GM12878 (cell line): ENCODE data around the gene ERN2. TPM values are rescaled to one million over a fixed set of nuclear protein-coding genes. Genes with fewer than 3 reads are reported as not detected.

Experiments
- BCL11A ChIP-seq: IDR thresholded peaks from 2 replicates; pipeline ENCODE4 v1.6.1; 2011; ENCODE audit warnings: low read depth, low read length
- BHLHE40 ChIP-seq, 2 experiments: fragments of 450-650 bp in 1 of 2; IDR thresholded peaks; 2 replicates each; pipeline ENCODE4 v1.6.1; 2011 to 2017; ENCODE audit warnings: low read depth in 2 of 2, borderline replicate concordance in 1 of 2, improper control_type of control experiment in 1 of 2, low read length in 1 of 2, mild to moderate bottlenecking in 1 of 2
- BMI1 ChIP-seq: fragments of 450-650 bp; IDR thresholded peaks from 2 replicates; pipeline ENCODE4 v1.6.1; 2016; ENCODE audit warnings: mild to moderate bottlenecking, moderate library complexity, borderline replicate concordance
- CBX3 ChIP-seq: fragments of 200-600 bp; sonication (generic); IDR thresholded peaks from 2 replicates; pipeline ENCODE4 v1.6.1; 2016; ENCODE audit warnings: low read depth, borderline replicate concordance
- CEBPB ChIP-seq, 2 experiments: fragments of 150-350 bp in 1 of 2; IDR thresholded peaks; 2 replicates each; pipeline ENCODE4 v1.6.1; 2012 to 2014; ENCODE audit warnings: low read depth in 2 of 2, low read length in 2 of 2, borderline replicate concordance in 1 of 2, inconsistent platforms in 1 of 2
- GABPA ChIP-seq: IDR thresholded peaks from 2 replicates; pipeline ENCODE4 v1.6.1; 2014; ENCODE audit warnings: antibody characterized with exemption, low read depth, mild to moderate bottlenecking, inconsistent platforms
- LARP7 ChIP-seq: fragments of 450-650 bp; IDR thresholded peaks from 2 replicates; pipeline ENCODE4 v1.6.1; 2017; ENCODE audit warnings: mild to moderate bottlenecking
- MEF2A ChIP-seq: IDR thresholded peaks from 2 replicates; pipeline ENCODE4 v1.6.1; 2011; ENCODE audit warnings: low read depth, mild to moderate bottlenecking, low read length, moderate library complexity; ENCODE audit not compliant: insufficient read depth
- NBN ChIP-seq: fragments of 450-650 bp; IDR thresholded peaks from 2 replicates; pipeline ENCODE4 v1.6.1; 2016
- PML ChIP-seq: IDR thresholded peaks from 2 replicates; pipeline ENCODE4 v1.6.1; 2012; ENCODE audit warnings: low read length, inconsistent platforms
- POLR2AphosphoS2 ChIP-seq: IDR thresholded peaks from 2 replicates; pipeline ENCODE4 v1.6.1; 2011; ENCODE audit warnings: low read depth, mild to moderate bottlenecking, low read length, improper control_type of control experiment, moderate library complexity
- POLR2AphosphoS5 ChIP-seq: IDR thresholded peaks from 2 replicates; pipeline ENCODE4 v1.6.1; 2011; ENCODE audit warnings: mild to moderate bottlenecking, low read length, inconsistent platforms
- RFX5 ChIP-seq: IDR thresholded peaks from 2 replicates; pipeline ENCODE4 v1.6.1; 2011; ENCODE audit warnings: low read depth, low read length, improper control_type of control experiment
- RUNX3 ChIP-seq: IDR thresholded peaks from 2 replicates; pipeline ENCODE4 v1.6.1; 2012; ENCODE audit warnings: low read length, inconsistent platforms
- SIX5 ChIP-seq: IDR thresholded peaks from 2 replicates; pipeline ENCODE4 v1.6.1; 2011; ENCODE audit warnings: mild to moderate bottlenecking, low read depth, low read length, moderate library complexity; ENCODE audit not compliant: severe bottlenecking
- SKIL ChIP-seq: fragments of 450-650 bp; IDR thresholded peaks from 2 replicates; pipeline ENCODE4 v1.6.1; 2017; ENCODE audit warnings: mild to moderate bottlenecking, low read depth, inconsistent platforms; ENCODE audit not compliant: poor library complexity, severe bottlenecking
- SPI1 ChIP-seq: IDR thresholded peaks from 2 replicates; pipeline ENCODE4 v1.6.1; 2011; ENCODE audit warnings: low read depth, mild to moderate bottlenecking, low read length, moderate library complexity, borderline replicate concordance; ENCODE audit not compliant: insufficient read depth
- ZNF24 ChIP-seq: fragments of 450-650 bp; IDR thresholded peaks from 2 replicates; pipeline ENCODE4 v1.6.1; 2017; ENCODE audit warnings: antibody characterized with exemption, mild to moderate bottlenecking
- ZNF622 ChIP-seq: fragments of 450-650 bp; IDR thresholded peaks from 2 replicates; pipeline ENCODE4 v1.6.1; 2017; ENCODE audit warnings: mild to moderate bottlenecking, inconsistent platforms
- polyA plus RNA-seq, 11 experiments: library from polyadenylated mRNA; depleted of rRNA in 4 of 11; unstranded in 6 of 11; stranded (reverse) in 5 of 11; fragments of >200 nt; fragmentation: Nextera tagmentation in 4 of 11; fragmentation: Illumina TruSeq in 1 of 11; extraction: Ambion mirVana in 4 of 11; extraction: Trizol in 1 of 11; gene quantifications; 1 replicate in 1 of 11; 2 replicates in 10 of 11; pipeline versions ENCODE4 v1.2.1 to v1.2.3, GENCODE V29; 2011 to 2016; ENCODE audit warnings: inconsistent platforms in 2 of 11, missing spikeins in 2 of 11, low read depth in 1 of 11
- total RNA-seq, 4 experiments: library from RNA; depleted of rRNA in 3 of 4; stranded (reverse); fragments of >200 nt in 3 of 4; fragmentation: Illumina TruSeq in 1 of 4; extraction: Trizol in 1 of 4; gene quantifications; 2 replicates each; pipeline versions ENCODE4 v1.2.1 to v1.2.3, GENCODE V29; 2013 to 2021
- TF ChIP-seq, protein P1 (sequence below): fragments of 450-650 bp; IDR thresholded peaks from 2 replicates; pipeline ENCODE4 v1.6.1; 2017; ENCODE audit warnings: mild to moderate bottlenecking
- TF ChIP-seq, protein P2 (sequence below): fragments of 450-650 bp; IDR thresholded peaks from 2 replicates; pipeline ENCODE4 v1.6.1; 2017; ENCODE audit warnings: mild to moderate bottlenecking, moderate library complexity

Gene ERN2
- total and polyA plus RNA-seq, 10 of the 15 experiments (the other 5 are each of a cell fraction or from before 2014, with no cell fraction given): 0.06 to 0.95 (median 0.36) TPM; not detected in 5

DNA sequence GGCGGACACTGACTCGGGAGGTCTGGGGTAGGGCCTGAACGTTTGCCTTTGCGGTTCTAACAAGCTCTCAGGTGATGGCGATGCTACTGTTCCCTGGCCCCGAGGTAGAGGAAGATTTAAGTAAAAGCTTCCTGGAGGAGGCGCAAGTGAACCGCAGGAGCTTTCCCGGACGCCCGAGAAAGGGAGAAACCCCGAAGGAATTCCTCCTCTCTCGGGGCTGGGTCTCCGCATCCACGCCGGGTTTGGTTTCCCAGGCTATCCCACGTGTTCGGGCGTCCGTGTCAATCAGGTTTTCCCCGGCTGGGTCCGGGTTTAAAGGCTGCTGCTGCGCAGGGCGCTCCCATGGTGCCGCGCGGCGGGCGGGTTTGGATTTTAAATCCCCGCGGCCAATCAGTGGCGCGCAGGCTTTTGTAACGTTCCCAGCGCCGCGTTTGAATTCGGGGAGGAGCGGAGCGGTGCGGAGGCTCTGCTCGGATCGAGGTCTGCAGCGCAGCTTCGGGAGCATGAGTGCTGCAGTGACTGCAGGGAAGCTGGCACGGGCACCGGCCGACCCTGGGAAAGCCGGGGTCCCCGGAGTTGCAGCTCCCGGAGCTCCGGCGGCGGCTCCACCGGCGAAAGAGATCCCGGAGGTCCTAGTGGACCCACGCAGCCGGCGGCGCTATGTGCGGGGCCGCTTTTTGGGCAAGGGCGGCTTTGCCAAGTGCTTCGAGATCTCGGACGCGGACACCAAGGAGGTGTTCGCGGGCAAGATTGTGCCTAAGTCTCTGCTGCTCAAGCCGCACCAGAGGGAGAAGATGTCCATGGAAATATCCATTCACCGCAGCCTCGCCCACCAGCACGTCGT is 34.4 kb downstream of the ERN2 start, which contains the start of gene PLK1 (continued):
- no peak for TF ChIP-seq ZNF24
- TF ChIP-seq BHLHE40 (IDR thresholded peaks at IDR 0.05; ENCODE audit: borderline replicate concordance in 1 of 2, low read depth in 2 of 2, low read length in 1 of 2): 0 out of 4 replicates have a peak, but pooled peaks of 1 of the 2 experiments have one; percentile 32
- no peak for TF ChIP-seq CEBPB (IDR thresholded peaks at IDR 0.05; ENCODE audit: borderline replicate concordance in 1 of 2, low read depth in 2 of 2, low read length in 2 of 2)
- TF ChIP-seq GABPA: no peak
- TF ChIP-seq, protein P1, sequence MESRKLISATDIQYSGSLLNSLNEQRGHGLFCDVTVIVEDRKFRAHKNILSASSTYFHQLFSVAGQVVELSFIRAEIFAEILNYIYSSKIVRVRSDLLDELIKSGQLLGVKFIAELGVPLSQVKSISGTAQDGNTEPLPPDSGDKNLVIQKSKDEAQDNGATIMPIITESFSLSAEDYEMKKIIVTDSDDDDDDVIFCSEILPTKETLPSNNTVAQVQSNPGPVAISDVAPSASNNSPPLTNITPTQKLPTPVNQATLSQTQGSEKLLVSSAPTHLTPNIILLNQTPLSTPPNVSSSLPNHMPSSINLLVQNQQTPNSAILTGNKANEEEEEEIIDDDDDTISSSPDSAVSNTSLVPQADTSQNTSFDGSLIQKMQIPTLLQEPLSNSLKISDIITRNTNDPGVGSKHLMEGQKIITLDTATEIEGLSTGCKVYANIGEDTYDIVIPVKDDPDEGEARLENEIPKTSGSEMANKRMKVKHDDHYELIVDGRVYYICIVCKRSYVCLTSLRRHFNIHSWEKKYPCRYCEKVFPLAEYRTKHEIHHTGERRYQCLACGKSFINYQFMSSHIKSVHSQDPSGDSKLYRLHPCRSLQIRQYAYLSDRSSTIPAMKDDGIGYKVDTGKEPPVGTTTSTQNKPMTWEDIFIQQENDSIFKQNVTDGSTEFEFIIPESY: no peak
- no peak for TF ChIP-seq SKIL
- no peak for TF ChIP-seq LARP7
- TF ChIP-seq RFX5: no peak
- TF ChIP-seq POLR2AphosphoS5: peak; percentile 56; the same call in 1 of the 2 replicates
- TF ChIP-seq PML: no peak; the same call in 1 of the 2 replicates
- no peak for TF ChIP-seq SPI1
- no peak for TF ChIP-seq NBN
- TF ChIP-seq, protein P2, sequence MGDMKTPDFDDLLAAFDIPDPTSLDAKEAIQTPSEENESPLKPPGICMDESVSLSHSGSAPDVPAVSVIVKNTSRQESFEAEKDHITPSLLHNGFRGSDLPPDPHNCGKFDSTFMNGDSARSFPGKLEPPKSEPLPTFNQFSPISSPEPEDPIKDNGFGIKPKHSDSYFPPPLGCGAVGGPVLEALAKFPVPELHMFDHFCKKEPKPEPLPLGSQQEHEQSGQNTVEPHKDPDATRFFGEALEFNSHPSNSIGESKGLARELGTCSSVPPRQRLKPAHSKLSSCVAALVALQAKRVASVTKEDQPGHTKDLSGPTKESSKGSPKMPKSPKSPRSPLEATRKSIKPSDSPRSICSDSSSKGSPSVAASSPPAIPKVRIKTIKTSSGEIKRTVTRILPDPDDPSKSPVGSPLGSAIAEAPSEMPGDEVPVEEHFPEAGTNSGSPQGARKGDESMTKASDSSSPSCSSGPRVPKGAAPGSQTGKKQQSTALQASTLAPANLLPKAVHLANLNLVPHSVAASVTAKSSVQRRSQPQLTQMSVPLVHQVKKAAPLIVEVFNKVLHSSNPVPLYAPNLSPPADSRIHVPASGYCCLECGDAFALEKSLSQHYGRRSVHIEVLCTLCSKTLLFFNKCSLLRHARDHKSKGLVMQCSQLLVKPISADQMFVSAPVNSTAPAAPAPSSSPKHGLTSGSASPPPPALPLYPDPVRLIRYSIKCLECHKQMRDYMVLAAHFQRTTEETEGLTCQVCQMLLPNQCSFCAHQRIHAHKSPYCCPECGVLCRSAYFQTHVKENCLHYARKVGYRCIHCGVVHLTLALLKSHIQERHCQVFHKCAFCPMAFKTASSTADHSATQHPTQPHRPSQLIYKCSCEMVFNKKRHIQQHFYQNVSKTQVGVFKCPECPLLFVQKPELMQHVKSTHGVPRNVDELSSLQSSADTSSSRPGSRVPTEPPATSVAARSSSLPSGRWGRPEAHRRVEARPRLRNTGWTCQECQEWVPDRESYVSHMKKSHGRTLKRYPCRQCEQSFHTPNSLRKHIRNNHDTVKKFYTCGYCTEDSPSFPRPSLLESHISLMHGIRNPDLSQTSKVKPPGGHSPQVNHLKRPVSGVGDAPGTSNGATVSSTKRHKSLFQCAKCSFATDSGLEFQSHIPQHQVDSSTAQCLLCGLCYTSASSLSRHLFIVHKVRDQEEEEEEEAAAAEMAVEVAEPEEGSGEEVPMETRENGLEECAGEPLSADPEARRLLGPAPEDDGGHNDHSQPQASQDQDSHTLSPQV: no peak
- 0 out of 2 replicates have a peak, but pooled peaks have one; percentile 19 for TF ChIP-seq MEF2A
- TF ChIP-seq ZNF622: no peak
- TF ChIP-seq POLR2AphosphoS2: no peak
- no peak for TF ChIP-seq BMI1
- TF ChIP-seq SIX5: no peak
- no peak for TF ChIP-seq CBX3
- peak; percentile 51 for TF ChIP-seq RUNX3
- no peak for TF ChIP-seq BCL11A
